Measurements from ENCODE around the gene FLNA.

GRCh38 chrX:154350429-154351182 is 23.8 kb downstream of the FLNA start:
- TF ChIP-seq CTCF (IDR thresholded peaks at IDR 0.05; ENCODE audit: extremely low read depth in 1 of 2, insufficient read depth in 1 of 2, low read depth in 1 of 2, low read length in 2 of 2) (no peak), POLR2A (IDR thresholded peaks at IDR 0.05; ENCODE audit: low read depth, low read length) (no peak), POLR2AphosphoS5 (IDR thresholded peaks at IDR 0.05; ENCODE audit: insufficient read depth, low read depth, low read length) (no peak), EZH2 (IDR thresholded peaks at IDR 0.05; ENCODE audit: borderline replicate concordance, low read depth, low read length, severe bottlenecking) (no peak), MAX (IDR thresholded peaks at IDR 0.05; ENCODE audit: insufficient read depth, insufficient read length) (no peak), FOS (IDR thresholded peaks at IDR 0.05; ENCODE audit: borderline replicate concordance, insufficient read depth, low read length) (no peak), JUN (IDR thresholded peaks at IDR 0.05; ENCODE audit: borderline replicate concordance, insufficient read depth, insufficient read length, low read depth) (no peak)
